ENCODE measurements around the gene SLC5A1.
A peak's percentile ranks its signal among the peaks of the same experiment; 100 is the strongest.

SLC5A1 gene

GRCh38 chr22:32077151-32077550 is 34.1 kb downstream of the SLC5A1 start:
- Histone ChIP-seq H3K27me3 (ENCODE audit: insufficient read depth, low read depth) (no peaks in the 10 kb centered on the region), H3K4me3 (IDR thresholded peaks at IDR 0.05; ENCODE audit: insufficient read depth, low read depth, low read length) (no peak overlapping the region), H3K4me2 (no peak overlapping the region), H3K9ac (no peak overlapping the region), H3K4me1 (ENCODE audit: low read depth, poor library complexity, severe bottlenecking) (no peaks in the 10 kb centered on the region), H3K27ac (no peak overlapping the region), H3K79me2 (ENCODE audit: insufficient read depth, low read depth) (no peaks in the 10 kb centered on the region), H2AFZ (ENCODE audit: low read depth) (no peak overlapping the region), H4K20me1 (ENCODE audit: insufficient read depth) (no peaks in the 10 kb centered on the region), H3K36me3 (ENCODE audit: insufficient read depth) (no peaks in the 10 kb centered on the region)
- no peak for TF ChIP-seq CTCF (conservative IDR thresholded peaks at IDR 0.05; ENCODE audit: low read depth, low read length)

- TF ChIP-seq CTCF (conservative IDR thresholded peaks at IDR 0.05; ENCODE audit: low read depth, low read length) = no peak
- no peak overlapping the region for H2AFZ ChIP-seq (ENCODE audit: low read depth)
- H3K79me2 ChIP-seq (ENCODE audit: insufficient read depth, low read depth) = no peaks in the 10 kb centered on the region
- no peaks in the 10 kb centered on the region for H3K36me3 ChIP-seq (ENCODE audit: insufficient read depth)
- no peaks in the 10 kb centered on the region for H3K4me1 ChIP-seq (ENCODE audit: low read depth, poor library complexity, severe bottlenecking)
- no peaks in the 10 kb centered on the region for H3K27me3 ChIP-seq (ENCODE audit: insufficient read depth, low read depth)
- no peak overlapping the region for H3K9ac ChIP-seq
- no peak overlapping the region for H3K27ac ChIP-seq
- H3K4me3 ChIP-seq (IDR thresholded peaks at IDR 0.05; ENCODE audit: insufficient read depth, low read depth, low read length) = no peak overlapping the region
- no peaks in the 10 kb centered on the region for H4K20me1 ChIP-seq (ENCODE audit: insufficient read depth)
- no peak overlapping the region for H3K4me2 ChIP-seq
These were observed 36.3 kb downstream of the SLC5A1 start for GRCh38 chr22:32079130-32080089.

GRCh38 chr22:32080904-32081303 is 37.8 kb downstream of the SLC5A1 start:
- Histone ChIP-seq H3K4me1 (ENCODE audit: low read depth, poor library complexity, severe bottlenecking) (no peaks in the 10 kb centered on the region), H3K79me2 (ENCODE audit: insufficient read depth, low read depth) (no peaks in the 10 kb centered on the region), H3K4me3 (IDR thresholded peaks at IDR 0.05; ENCODE audit: insufficient read depth, low read depth, low read length) (no peak overlapping the region), H3K36me3 (ENCODE audit: insufficient read depth) (no peaks in the 10 kb centered on the region), H3K4me2 (no peak overlapping the region), H3K27ac (no peak overlapping the region), H3K27me3 (ENCODE audit: insufficient read depth, low read depth) (no peaks in the 10 kb centered on the region), H3K9ac (no peak overlapping the region), H2AFZ (ENCODE audit: low read depth) (no peak overlapping the region), H4K20me1 (ENCODE audit: insufficient read depth) (no peaks in the 10 kb centered on the region)
- peak; percentile 75 for TF ChIP-seq CTCF (conservative IDR thresholded peaks at IDR 0.05; ENCODE audit: low read depth, low read length)

- Histone ChIP-seq H3K4me2 (no peak overlapping the region), H3K9ac (no peak overlapping the region), H3K4me1 (ENCODE audit: low read depth, poor library complexity, severe bottlenecking) (no peaks in the 10 kb centered on the region), H3K27ac (no peak overlapping the region), H2AFZ (ENCODE audit: low read depth) (no peak overlapping the region), H3K36me3 (ENCODE audit: insufficient read depth) (no peaks in the 10 kb centered on the region), H3K4me3 (IDR thresholded peaks at IDR 0.05; ENCODE audit: insufficient read depth, low read depth, low read length) (no peak overlapping the region), H3K27me3 (ENCODE audit: insufficient read depth, low read depth) (no peaks in the 10 kb centered on the region), H3K79me2 (ENCODE audit: insufficient read depth, low read depth) (no peaks in the 10 kb centered on the region), H4K20me1 (ENCODE audit: insufficient read depth) (no peaks in the 10 kb centered on the region)
- TF ChIP-seq CTCF (conservative IDR thresholded peaks at IDR 0.05; ENCODE audit: low read depth, low read length) = no peak
These were observed 39.3 kb downstream of the SLC5A1 start for GRCh38 chr22:32082331-32082730.

Data from KMS-11 (cell line).